Neural progenitor cell (in vitro differentiated cells): ENCODE results near the gene RTN4IP1.

Source experiments
- CTCF ChIP-seq: fragments of 200-600 bp; sonication (generic); IDR thresholded peaks from 2 replicates; pipeline ENCODE4 v1.5.1; 2017; ENCODE audit warnings: antibody characterized with exemption, mild to moderate bottlenecking
- EZH2 ChIP-seq: fragments of 200-600 bp; sonication (generic); IDR thresholded peaks from 2 replicates; pipeline ENCODE4 v1.6.1; 2017; ENCODE audit warnings: antibody characterized with exemption, mild to moderate bottlenecking, moderate library complexity

- no peak for TF ChIP-seq CTCF
- no peak for TF ChIP-seq EZH2
Observed at GRCh38 chr6:106667022-106667402, 37.7 kb upstream of the RTN4IP1 start.
